Right lobe of liver (tissue), 6 donors: ENCODE results near the gene ARID3A. TPM values are rescaled to one million over a fixed set of nuclear protein-coding genes. Genes with fewer than 3 reads are reported as not detected.

ENCODE experiments used
- ATAC-seq, 4 donors: fragments of 200-7000 bp; cut with Tn5 transposase; one replicate each; pipeline ENCODE4 v1.9.1; 2020; ENCODE audit warnings: mild to moderate bottlenecking in 4 of 4, moderate library complexity in 4 of 4
- DNase-seq, 3 donors: peaks; one replicate each; pipeline ENCODE4 v3.0.0-alpha.2; 2020
- H3K27ac ChIP-seq, 3 donors: fragments of 200-600 bp; one replicate each; pipeline ENCODE4 v1.8.0; 2022
- H3K27me3 ChIP-seq, 2 donors: fragments of 200-600 bp; one replicate each; pipeline ENCODE4 v1.8.0; 2022
- H3K36me3 ChIP-seq, 4 donors: fragments of 200-600 bp; sonication (generic) in 1 of 4; one replicate each; pipeline versions ENCODE4 v1.5.1 to v1.8.0; 2017 to 2022; ENCODE audit warnings: control low read depth in 1 of 4
- H3K4me1 ChIP-seq, 4 donors: fragments of 200-600 bp; sonication (generic) in 1 of 4; one replicate each; pipeline versions ENCODE4 v1.5.1 to v1.8.0; 2017 to 2022; ENCODE audit warnings: control low read depth in 1 of 4
- H3K4me3 ChIP-seq, 3 donors: fragments of 200-600 bp; one replicate each; pipeline ENCODE4 v1.8.0; 2022
- H3K9me3 ChIP-seq, 4 donors: fragments of 200-600 bp; sonication (generic) in 1 of 4; one replicate each; pipeline versions ENCODE4 v1.5.1 to v1.8.0; 2017 to 2022; ENCODE audit warnings: control low read depth in 1 of 4
- POLR2A ChIP-seq: fragments of 450-650 bp; IDR thresholded peaks from one replicate; pipeline ENCODE4 v1.6.1; 2017; ENCODE audit warnings: antibody characterized with exemption, mild to moderate bottlenecking
- WGBS: methylation state at CpG from one replicate; pipeline ENCODE4 v1.1.6; 2018; ENCODE audit warnings: low coverage, low lambda C conversion rate; ENCODE audit not compliant: insufficient coverage; ENCODE audit errors: missing lambda C conversion rate; 5-methylcytosine and 5-hydroxymethylcytosine counted together
- intact Hi-C, 2 donors: fragments of 100-400 bp; cut with DNase I; formaldehyde crosslinking; loops; one replicate each; pipeline versions ENCODE4 v1.11.2 to v1.14.1; 2022
- total RNA-seq, 6 experiments: library from RNA; depleted of rRNA in 2 of 6; stranded (reverse); fragments of >200 nt in 2 of 6; fragmentation: NEBNext Ultra II Directional in 3 of 6; extraction: Animal tissue kit (Norgen Biotek cat#: 25700) in 3 of 6; gene quantifications; one replicate each; pipeline versions ENCODE4 v1.1.0 to v1.2.4, GENCODE V29; 2016 to 2023
- TF ChIP-seq, protein P1 (sequence below), 4 donors: fragments of 200-600 bp in 3 of 4; fragments of 450-650 bp in 1 of 4; IDR thresholded peaks; one replicate each; pipeline versions ENCODE4 v1.5.1 to v1.8.0; 2016 to 2022; ENCODE audit warnings: antibody characterized with exemption in 4 of 4, mild to moderate bottlenecking in 2 of 4
- donor health status: DM: no; HTN: yes; CAD: no.
- donor health status: DM: no; HTN: no; CAD: no.
- donor health status: DM: no; HTN: no; CAD: no.
- donor health status: DM: no; HTN: yes; CAD: no.
- donor health status: DM: no; HTN: yes; CAD: no.

The ARID3A gene
- total RNA-seq, 6 experiments from 2014 or later: 0.74 to 5.3 (median 1.9) TPM

DNA sequence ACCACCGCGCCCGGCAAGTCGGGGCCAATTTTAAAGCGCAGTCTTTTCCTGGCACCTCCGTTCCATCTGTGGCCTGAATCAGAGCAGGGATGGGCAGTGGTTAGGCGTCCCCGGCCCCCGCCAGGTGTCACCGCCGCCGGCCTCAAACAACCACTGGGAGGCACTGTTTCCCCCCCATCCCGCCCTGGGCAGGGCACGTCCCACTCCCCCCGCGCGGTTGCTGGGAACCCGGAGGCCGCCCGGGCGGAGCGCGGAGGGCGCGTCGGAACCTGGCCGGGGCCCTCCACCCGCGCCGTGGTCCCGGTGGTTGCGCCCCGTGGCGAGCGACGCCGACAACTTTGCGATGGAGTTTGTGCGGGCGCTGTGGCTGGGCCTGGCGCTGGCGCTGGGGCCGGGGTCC, 74.3 kb downstream of the ARID3A start, which contains the start of gene GRIN3B:
Gene GRIN3B (plus strand): TSS at position 325 of the 400 bp plus-strand sequence. CDS start 19 bp downstream, at position 344.
- intact Hi-C loops: no loop called here
- H3K27ac ChIP-seq: no peak within 1 kb of the TSS
- 3% methylated on average over 31 of the region's 43 CpGs for WGBS
- no peaks in the 10 kb centered on the region for H3K36me3 ChIP-seq
- H3K27me3 ChIP-seq: peaks cover 0 to 16% of the 10 kb centered on the region in 2 donors
- peaks cover 0 to 16% (median 3%) of the 10 kb centered on the region in 4 donors for H3K4me1 ChIP-seq
- DNase-seq (no peak), ATAC-seq (peak in 2 of 4 donors; percentile 23 to 24)
- no peaks in the 10 kb centered on the region for H3K9me3 ChIP-seq
- no peak within 1 kb of the TSS for H3K4me3 ChIP-seq
- TF ChIP-seq POLR2A: no peak
- TF ChIP-seq, protein P1, sequence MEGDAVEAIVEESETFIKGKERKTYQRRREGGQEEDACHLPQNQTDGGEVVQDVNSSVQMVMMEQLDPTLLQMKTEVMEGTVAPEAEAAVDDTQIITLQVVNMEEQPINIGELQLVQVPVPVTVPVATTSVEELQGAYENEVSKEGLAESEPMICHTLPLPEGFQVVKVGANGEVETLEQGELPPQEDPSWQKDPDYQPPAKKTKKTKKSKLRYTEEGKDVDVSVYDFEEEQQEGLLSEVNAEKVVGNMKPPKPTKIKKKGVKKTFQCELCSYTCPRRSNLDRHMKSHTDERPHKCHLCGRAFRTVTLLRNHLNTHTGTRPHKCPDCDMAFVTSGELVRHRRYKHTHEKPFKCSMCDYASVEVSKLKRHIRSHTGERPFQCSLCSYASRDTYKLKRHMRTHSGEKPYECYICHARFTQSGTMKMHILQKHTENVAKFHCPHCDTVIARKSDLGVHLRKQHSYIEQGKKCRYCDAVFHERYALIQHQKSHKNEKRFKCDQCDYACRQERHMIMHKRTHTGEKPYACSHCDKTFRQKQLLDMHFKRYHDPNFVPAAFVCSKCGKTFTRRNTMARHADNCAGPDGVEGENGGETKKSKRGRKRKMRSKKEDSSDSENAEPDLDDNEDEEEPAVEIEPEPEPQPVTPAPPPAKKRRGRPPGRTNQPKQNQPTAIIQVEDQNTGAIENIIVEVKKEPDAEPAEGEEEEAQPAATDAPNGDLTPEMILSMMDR (IDR thresholded peaks at IDR 0.05): peak; percentile 26 to 41 (median 32)

DNA sequence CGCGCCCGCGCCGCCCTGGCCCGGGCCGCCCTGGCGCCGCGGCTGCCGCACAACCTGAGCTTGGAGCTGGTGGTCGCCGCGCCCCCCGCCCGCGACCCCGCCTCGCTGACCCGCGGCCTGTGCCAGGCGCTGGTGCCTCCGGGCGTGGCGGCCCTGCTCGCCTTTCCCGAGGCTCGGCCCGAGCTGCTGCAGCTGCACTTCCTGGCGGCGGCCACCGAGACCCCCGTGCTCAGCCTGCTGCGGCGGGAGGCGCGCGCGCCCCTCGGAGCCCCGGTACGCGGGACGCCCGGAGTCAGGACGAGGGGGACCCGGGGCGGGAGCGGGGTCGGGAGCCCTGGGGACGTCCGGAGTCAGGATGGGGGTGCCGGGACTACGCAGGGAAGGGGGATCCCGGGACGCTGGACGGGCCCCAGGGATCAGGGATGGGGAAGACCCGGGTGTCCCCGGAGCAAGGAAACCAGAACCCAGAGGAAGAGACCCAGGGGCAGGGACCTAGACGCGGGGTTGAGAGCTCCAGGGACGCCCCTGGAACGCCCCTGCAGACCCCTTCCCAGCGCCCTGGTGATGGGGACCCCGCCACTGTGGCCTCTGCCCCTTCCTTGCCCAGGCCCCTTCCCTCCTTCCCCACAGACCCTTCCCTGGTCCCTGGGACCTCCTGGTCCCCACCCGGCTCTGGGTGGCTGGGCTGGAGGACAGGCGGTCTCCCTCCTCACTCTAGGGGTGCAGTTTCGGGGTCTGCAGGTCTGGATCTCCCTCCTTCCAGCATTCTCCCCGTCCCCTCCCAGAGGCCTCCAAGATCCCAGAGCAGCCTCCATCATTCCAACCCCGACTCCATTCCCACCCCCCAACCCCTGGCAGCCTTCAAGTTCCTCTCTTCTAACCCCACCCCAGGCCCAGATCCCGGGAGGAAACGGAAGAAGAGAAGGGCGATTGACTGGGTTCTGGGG, 75.0 kb downstream of the ARID3A start:
- no peak overlapping the region for H3K4me3 ChIP-seq
- H3K4me1 ChIP-seq: peaks cover 0 to 8% (median 2%) of the 10 kb centered on the region in 4 donors
- 9% methylated on average over 20 of the region's 73 CpGs for WGBS
- H3K36me3 ChIP-seq: no peaks in the 10 kb centered on the region
- H3K27ac ChIP-seq: no peak overlapping the region
- DNase-seq: no peak
- H3K9me3 ChIP-seq: no peaks in the 10 kb centered on the region
- ATAC-seq: no peak
- TF ChIP-seq POLR2A: no peak
- TF ChIP-seq, protein P1 (IDR thresholded peaks at IDR 0.05): no peak
- intact Hi-C loops: no loop called here
- H3K27me3 ChIP-seq: peaks cover 0 to 16% of the 10 kb centered on the region in 2 donors

- peaks cover 0 to 16% of the 10 kb centered on the region in 2 donors for H3K27me3 ChIP-seq
- no peak overlapping the region for H3K4me3 ChIP-seq
- H3K27ac ChIP-seq: no peak overlapping the region
- ATAC-seq (peak; percentile 72 to 81 (median 79)), DNase-seq (no peak)
- no peaks in the 10 kb centered on the region for H3K9me3 ChIP-seq
- intact Hi-C loops: no loop called here
- 0% methylated on average over 4 of the region's 20 CpGs for WGBS
- H3K36me3 ChIP-seq: no peaks in the 10 kb centered on the region
- peaks cover 0 to under 1% (median 0%) of the 10 kb centered on the region in 4 donors for H3K4me1 ChIP-seq
- TF ChIP-seq, protein P1 (IDR thresholded peaks at IDR 0.05): peak; percentile 88 to 94 (median 90)
- no peak for TF ChIP-seq POLR2A
These were observed 75.8 kb downstream of the ARID3A start for GRCh38 chr19:1001538-1002166.

GRCh38 chr19:1002600-1002999, 76.8 kb downstream of the ARID3A start:
- Histone ChIP-seq H3K36me3 (no peaks in the 10 kb centered on the region), H3K9me3 (no peaks in the 10 kb centered on the region), H3K27me3 (peaks cover 0 to 14% of the 10 kb centered on the region in 2 donors), H3K4me3 (no peak overlapping the region), H3K4me1 (no peaks in the 10 kb centered on the region), H3K27ac (no peak overlapping the region)
- DNase-seq (no peak), ATAC-seq (no peak)
- TF ChIP-seq POLR2A: no peak
- TF ChIP-seq, protein P1 (IDR thresholded peaks at IDR 0.05): no peak
- intact Hi-C loops: no loop called here
- 50% methylated on average over 4 of the region's 4 CpGs for WGBS
